Uterus (tissue), 2 donors: ENCODE results near the gene B4GALNT2.
"Not testable (repeated sequence)": the region's sequence is repeated elsewhere in the genome, so short reads cannot be mapped to it uniquely, and the experiment has no call there.

Experiments used
- POLR2A ChIP-seq, 2 donors: fragments of 450-650 bp; IDR thresholded peaks; one replicate each; pipeline ENCODE4 v1.6.1; 2016; ENCODE audit warnings: antibody characterized with exemption in 2 of 2, mild to moderate bottlenecking in 1 of 2, moderate library complexity in 1 of 2
- TF ChIP-seq, protein P1 (sequence below), 4 experiments: fragments of 200-600 bp in 2 of 4; fragments of 450-650 bp in 2 of 4; sonication (generic) in 2 of 4; IDR thresholded peaks; one replicate each; pipeline ENCODE4 v1.5.1; 2016 to 2019; ENCODE audit warnings: antibody characterized with exemption in 4 of 4, mild to moderate bottlenecking in 2 of 4, moderate library complexity in 1 of 4

- TF ChIP-seq POLR2A (IDR thresholded peaks at IDR 0.05), result not testable (repeated sequence)
- TF ChIP-seq, protein P1, sequence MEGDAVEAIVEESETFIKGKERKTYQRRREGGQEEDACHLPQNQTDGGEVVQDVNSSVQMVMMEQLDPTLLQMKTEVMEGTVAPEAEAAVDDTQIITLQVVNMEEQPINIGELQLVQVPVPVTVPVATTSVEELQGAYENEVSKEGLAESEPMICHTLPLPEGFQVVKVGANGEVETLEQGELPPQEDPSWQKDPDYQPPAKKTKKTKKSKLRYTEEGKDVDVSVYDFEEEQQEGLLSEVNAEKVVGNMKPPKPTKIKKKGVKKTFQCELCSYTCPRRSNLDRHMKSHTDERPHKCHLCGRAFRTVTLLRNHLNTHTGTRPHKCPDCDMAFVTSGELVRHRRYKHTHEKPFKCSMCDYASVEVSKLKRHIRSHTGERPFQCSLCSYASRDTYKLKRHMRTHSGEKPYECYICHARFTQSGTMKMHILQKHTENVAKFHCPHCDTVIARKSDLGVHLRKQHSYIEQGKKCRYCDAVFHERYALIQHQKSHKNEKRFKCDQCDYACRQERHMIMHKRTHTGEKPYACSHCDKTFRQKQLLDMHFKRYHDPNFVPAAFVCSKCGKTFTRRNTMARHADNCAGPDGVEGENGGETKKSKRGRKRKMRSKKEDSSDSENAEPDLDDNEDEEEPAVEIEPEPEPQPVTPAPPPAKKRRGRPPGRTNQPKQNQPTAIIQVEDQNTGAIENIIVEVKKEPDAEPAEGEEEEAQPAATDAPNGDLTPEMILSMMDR (IDR thresholded peaks at IDR 0.05), result not testable (repeated sequence)
These were observed 38.1 kb downstream of the B4GALNT2 start for GRCh38 chr17:49170711-49171110.
